Activated B cell treated with CpG ODN at 0.5 μM for 24 hours (primary cell): ENCODE data around the gene CEMIP. TPM values are rescaled to one million over a fixed set of nuclear protein-coding genes. Genes with fewer than 3 reads are reported as not detected.

Experiments used
- ATAC-seq: fragments of 200-7000 bp; cut with Tn5 transposase; one replicate; pipeline ENCODE4 v1.10.0; 2021; ENCODE audit warnings: low read depth, mild to moderate bottlenecking, moderate library complexity
- CTCF ChIA-PET: fragments of 350-600 bp; sonication (Branson Sonifier 250); formaldehyde crosslinking; loops from one replicate; lab custom pipeline; 2021; ENCODE audit warnings: antibody characterized with exemption; lab: Charles Lee
- POLR2A ChIA-PET: fragments of 350-600 bp; sonication (Branson Sonifier 250); formaldehyde crosslinking; loops from one replicate; lab custom pipeline; 2021; ENCODE audit warnings: antibody characterized with exemption; lab: Charles Lee
- DNase-seq: peaks from one replicate; pipeline ENCODE4 v3.0.0; 2022
- H3K27ac Mint-ChIP-seq: one replicate; pipeline ENCODE4 v1.8.0; 2020; ENCODE audit warnings: mixed read lengths
- H3K27me3 Mint-ChIP-seq: one replicate; pipeline ENCODE4 v1.8.0; 2021; ENCODE audit warnings: mixed read lengths
- H3K36me3 Mint-ChIP-seq: one replicate; pipeline ENCODE4 v1.8.0; 2021; ENCODE audit warnings: low read depth, mixed read lengths
- H3K4me1 Mint-ChIP-seq: one replicate; pipeline ENCODE4 v1.8.0; 2021; ENCODE audit warnings: mixed read lengths
- H3K4me3 Mint-ChIP-seq: one replicate; pipeline ENCODE4 v1.8.0; 2020; ENCODE audit warnings: mild to moderate bottlenecking, mixed read lengths
- H3K9me3 Mint-ChIP-seq: one replicate; pipeline ENCODE4 v1.8.0; 2020; ENCODE audit warnings: mixed read lengths
- intact Hi-C: fragments of 100-400 bp; cut with micrococcal nuclease; formaldehyde crosslinking; loops from one replicate; pipeline ENCODE4 v1.15.1; 2024
- total RNA-seq: library from RNA; stranded (reverse); gene quantifications from 2 replicates; pipeline ENCODE4 v1.2.3, GENCODE V29; 2022
- TF ChIP-seq, protein P1 (sequence below): fragments of 200-600 bp; IDR thresholded peaks from one replicate; pipeline ENCODE4 v1.8.0; 2022; ENCODE audit warnings: antibody characterized with exemption, mild to moderate bottlenecking

The CEMIP gene
- total RNA-seq, 1 donor from 2014 or later, result not detected

DNA sequence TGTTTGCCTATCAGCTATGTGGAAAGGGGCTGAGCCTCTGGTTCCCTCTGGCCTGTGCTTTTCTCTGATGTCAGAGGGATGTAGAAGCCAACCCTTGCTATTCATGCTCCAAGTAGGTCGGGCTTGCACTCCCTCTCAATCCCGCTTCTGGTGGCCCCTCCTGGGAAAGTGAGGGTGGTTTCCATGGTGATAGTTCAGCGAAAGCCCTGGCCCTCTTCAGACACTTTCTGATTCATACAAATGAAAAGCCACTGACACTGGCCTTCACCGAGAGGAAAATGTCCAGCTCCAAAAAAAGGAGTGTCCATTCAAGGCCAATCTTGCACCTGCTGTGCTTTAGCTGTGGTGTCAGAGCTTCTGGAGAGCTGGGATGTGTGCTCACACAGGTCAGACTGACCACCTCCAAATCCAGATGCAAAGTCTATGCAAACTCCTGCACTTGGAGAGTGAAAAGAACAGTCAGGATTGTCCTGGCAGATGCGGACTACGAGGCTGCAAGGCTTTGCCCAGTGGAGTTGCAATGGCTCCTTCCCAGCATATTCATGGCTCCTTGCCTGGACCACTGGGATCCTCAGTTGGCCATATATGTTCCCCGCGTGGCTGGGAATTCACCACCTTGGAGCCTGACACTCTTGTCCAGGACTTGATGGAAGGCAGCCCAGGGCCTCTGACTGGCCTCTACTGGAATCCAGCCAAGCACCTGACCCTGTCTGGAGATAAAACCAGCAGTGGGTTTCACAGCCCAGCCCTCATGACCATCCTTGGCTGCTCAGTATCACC is 96.6 kb downstream of the CEMIP start:
- peaks cover 9% of the 10 kb centered on the region for H3K27me3 Mint-ChIP-seq
- H3K4me3 Mint-ChIP-seq, result no peak overlapping the region
- no peak overlapping the region for H3K27ac Mint-ChIP-seq
- ATAC-seq (no peak), DNase-seq (no peak)
- ChIA-PET CTCF (no interaction called here), POLR2A (no interaction called here)
- TF ChIP-seq, protein P1, sequence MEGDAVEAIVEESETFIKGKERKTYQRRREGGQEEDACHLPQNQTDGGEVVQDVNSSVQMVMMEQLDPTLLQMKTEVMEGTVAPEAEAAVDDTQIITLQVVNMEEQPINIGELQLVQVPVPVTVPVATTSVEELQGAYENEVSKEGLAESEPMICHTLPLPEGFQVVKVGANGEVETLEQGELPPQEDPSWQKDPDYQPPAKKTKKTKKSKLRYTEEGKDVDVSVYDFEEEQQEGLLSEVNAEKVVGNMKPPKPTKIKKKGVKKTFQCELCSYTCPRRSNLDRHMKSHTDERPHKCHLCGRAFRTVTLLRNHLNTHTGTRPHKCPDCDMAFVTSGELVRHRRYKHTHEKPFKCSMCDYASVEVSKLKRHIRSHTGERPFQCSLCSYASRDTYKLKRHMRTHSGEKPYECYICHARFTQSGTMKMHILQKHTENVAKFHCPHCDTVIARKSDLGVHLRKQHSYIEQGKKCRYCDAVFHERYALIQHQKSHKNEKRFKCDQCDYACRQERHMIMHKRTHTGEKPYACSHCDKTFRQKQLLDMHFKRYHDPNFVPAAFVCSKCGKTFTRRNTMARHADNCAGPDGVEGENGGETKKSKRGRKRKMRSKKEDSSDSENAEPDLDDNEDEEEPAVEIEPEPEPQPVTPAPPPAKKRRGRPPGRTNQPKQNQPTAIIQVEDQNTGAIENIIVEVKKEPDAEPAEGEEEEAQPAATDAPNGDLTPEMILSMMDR, result no peak
- H3K36me3 Mint-ChIP-seq, result no peaks in the 10 kb centered on the region
- peaks cover 2% of the 10 kb centered on the region for H3K9me3 Mint-ChIP-seq
- intact Hi-C loops, result no loop called here
- peaks cover 6% of the 10 kb centered on the region for H3K4me1 Mint-ChIP-seq

GRCh38 chr15:80876348-80876674 is 97.1 kb downstream of the CEMIP start:
- H3K9me3 Mint-ChIP-seq, result peaks cover 2% of the 10 kb centered on the region
- ATAC-seq (no peak), DNase-seq (no peak)
- intact Hi-C loops, result no loop called here
- H3K27me3 Mint-ChIP-seq, result peaks cover 9% of the 10 kb centered on the region
- H3K4me1 Mint-ChIP-seq, result peaks cover 6% of the 10 kb centered on the region
- H3K27ac Mint-ChIP-seq, result no peak overlapping the region
- ChIA-PET CTCF (no interaction called here), POLR2A (no interaction called here)
- H3K36me3 Mint-ChIP-seq, result no peaks in the 10 kb centered on the region
- TF ChIP-seq, protein P1, result no peak
- no peak overlapping the region for H3K4me3 Mint-ChIP-seq

- intact Hi-C loops, result no loop called here
- no peak overlapping the region for H3K27ac Mint-ChIP-seq
- no peaks in the 10 kb centered on the region for H3K36me3 Mint-ChIP-seq
- DNase-seq (no peak), ATAC-seq (peak; percentile 42)
- peaks cover 9% of the 10 kb centered on the region for H3K27me3 Mint-ChIP-seq
- H3K4me1 Mint-ChIP-seq, result peaks cover 6% of the 10 kb centered on the region
- POLR2A ChIA-PET, result no interaction called here
- no peak overlapping the region for H3K4me3 Mint-ChIP-seq
- CTCF ChIA-PET, result no interaction called here
- TF ChIP-seq, protein P1, result no peak
- no peaks in the 10 kb centered on the region for H3K9me3 Mint-ChIP-seq
Observed at GRCh38 chr15:80878242-80878866, 99.2 kb downstream of the CEMIP start.

DNA sequence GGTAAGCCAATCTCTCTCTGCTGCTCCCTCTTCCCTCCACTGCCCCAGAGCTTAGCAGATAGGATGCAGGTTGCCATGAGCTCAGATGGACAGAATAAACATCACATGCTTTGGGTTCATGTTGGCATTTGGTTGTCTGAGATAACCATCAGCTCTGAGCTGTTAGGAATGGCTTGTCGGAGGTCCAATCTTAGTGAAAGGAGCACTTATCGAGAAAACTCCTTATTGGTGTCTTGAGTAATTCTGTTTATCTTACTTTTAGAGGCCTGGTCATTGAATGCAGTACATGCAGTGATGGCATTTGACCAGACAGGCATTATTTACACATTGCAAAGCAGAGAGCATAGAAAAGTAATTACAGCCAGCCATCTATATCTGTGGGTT is 99.7 kb downstream of the CEMIP start:
- Mint-ChIP-seq H3K4me3 (no peak overlapping the region), H3K27me3 (peaks cover 9% of the 10 kb centered on the region), H3K27ac (no peak overlapping the region), H3K36me3 (no peaks in the 10 kb centered on the region), H3K9me3 (no peaks in the 10 kb centered on the region), H3K4me1 (peaks cover 6% of the 10 kb centered on the region)
- no peak for ATAC-seq
- intact Hi-C loops, result no loop called here
- ChIA-PET POLR2A (no interaction called here), CTCF (no interaction called here)
- DNase-seq, result no peak
- TF ChIP-seq, protein P1, result no peak

- H3K27me3 Mint-ChIP-seq, result peaks cover 9% of the 10 kb centered on the region
- ATAC-seq (no peak), DNase-seq (no peak)
- no peak overlapping the region for H3K4me3 Mint-ChIP-seq
- intact Hi-C loops, result no loop called here
- TF ChIP-seq, protein P1, result no peak
- H3K36me3 Mint-ChIP-seq, result no peaks in the 10 kb centered on the region
- ChIA-PET CTCF (no interaction called here), POLR2A (no interaction called here)
- no peaks in the 10 kb centered on the region for H3K9me3 Mint-ChIP-seq
- peaks cover 6% of the 10 kb centered on the region for H3K4me1 Mint-ChIP-seq
- no peak overlapping the region for H3K27ac Mint-ChIP-seq
Observed at GRCh38 chr15:80880086-80880485, 100.9 kb downstream of the CEMIP start.
